Measurements from ENCODE around the gene APIP.

GRCh38 chr11:34905666-34906065 is 10.5 kb downstream of the APIP start:
- TF ChIP-seq CTCF (IDR thresholded peaks at IDR 0.05) = no peak
- no peak for TF ChIP-seq POLR2A (IDR thresholded peaks at IDR 0.05)
